Ovary (tissue), 9 donors: Measurements from ENCODE around the gene FER. TPM values are rescaled to one million over a fixed set of nuclear protein-coding genes. Genes with fewer than 3 reads are reported as not detected.

Experiments
- DNase-seq, 5 donors: peaks; one replicate each; pipeline ENCODE4 v3.0.0-alpha.2; 2019 to 2020
- H3K27ac ChIP-seq, 2 donors: fragments of 200-600 bp; one replicate each; pipeline versions ENCODE4 v1.5.1 to v1.8.0; 2019 to 2022
- H3K27me3 ChIP-seq: fragments of 200-600 bp; one replicate; pipeline ENCODE4 v1.8.0; 2022
- H3K36me3 ChIP-seq: fragments of 200-600 bp; sonication (generic); one replicate; pipeline ENCODE4 v1.5.1; 2019
- H3K4me1 ChIP-seq: one replicate; pipeline ENCODE4 v1.8.1; 2013; ENCODE audit warnings: mild to moderate bottlenecking, moderate library complexity; ENCODE audit not compliant: insufficient read depth
- H3K4me3 ChIP-seq: fragments of 200-600 bp; sonication (generic); one replicate; pipeline ENCODE4 v1.5.1; 2017
- H3K9me3 ChIP-seq, 2 donors: fragments of 200-600 bp in 1 of 2; sonication (generic) in 1 of 2; one replicate each; pipeline versions ENCODE4 v1.5.1 to v1.8.1; 2013 to 2019; ENCODE audit warnings: mild to moderate bottlenecking in 1 of 2, moderate library complexity in 1 of 2
- EP300 ChIP-seq: sonication (generic); formaldehyde crosslinking; IDR thresholded peaks from one replicate; pipeline ENCODE4 v1.6.1; 2017; ENCODE audit warnings: antibody characterized with exemption
- POLR2A ChIP-seq: fragments of 450-650 bp; IDR thresholded peaks from one replicate; pipeline ENCODE4 v1.6.1; 2017; ENCODE audit warnings: antibody characterized with exemption, mild to moderate bottlenecking, moderate library complexity
- WGBS, 3 donors: extraction: QIAGEN DNeasy Blood & Tissue Kit in 1 of 3; methylation state at CpG; one replicate each; pipeline versions ENCODE4 v1.1.5 to v1.1.7; 2013 to 2017; 5-methylcytosine and 5-hydroxymethylcytosine counted together
- intact Hi-C, 4 donors: fragments of 100-400 bp; cut with DNase I; formaldehyde crosslinking; loops; one replicate each; pipeline versions ENCODE4 v1.11.0 to v1.15.1; 2022 to 2023
- polyA plus RNA-seq, 2 donors: library from polyadenylated mRNA; stranded (reverse); fragments of 200-250 nt in 1 of 2; fragments of 350-450 nt in 1 of 2; fragmentation: Illumina TruSeq in 1 of 2; extraction: RNeasy Lipid Tissue Mini Kit (QIAGEN cat#74804) in 1 of 2; gene quantifications; one replicate each; pipeline ENCODE4 v1.2.3, GENCODE V29; 2013 to 2014
- total RNA-seq, 7 donors: library from RNA; depleted of rRNA in 2 of 7; stranded (reverse); fragments of >200 nt in 2 of 7; fragmentation: NEBNext Ultra II Directional in 3 of 7; extraction: Animal tissue kit (Norgen Biotek cat#: 25700) in 3 of 7; gene quantifications; one replicate each; pipeline versions ENCODE4 v1.1.0 to v1.2.4, GENCODE V29; 2016 to 2023
- TF ChIP-seq, protein P1 (sequence below), 3 donors: fragments of 450-650 bp in 2 of 3; fragments of 200-600 bp in 1 of 3; IDR thresholded peaks; one replicate each; pipeline versions ENCODE4 v1.5.1 to v1.8.0; 2016 to 2022; ENCODE audit warnings: antibody characterized with exemption in 3 of 3, mild to moderate bottlenecking in 1 of 3
- donor health status: DM: no; HTN: no; CAD: no; lungs with moderate emphysema.
- donor health status: DM: no; HTN: no; CAD: no.
- donor health status: Bipolar disorder and iron deficiency.
- donor health status: DM: yes; HTN: yes; CAD: no.
- donor health status: DM: no; HTN: no; CAD: no.
- donor health status: DM: yes; HTN: yes; CAD: no.

FER gene
- total and polyA plus RNA-seq, 9 donors, result 3.0 to 36.0 (median 28.0) TPM

DNA sequence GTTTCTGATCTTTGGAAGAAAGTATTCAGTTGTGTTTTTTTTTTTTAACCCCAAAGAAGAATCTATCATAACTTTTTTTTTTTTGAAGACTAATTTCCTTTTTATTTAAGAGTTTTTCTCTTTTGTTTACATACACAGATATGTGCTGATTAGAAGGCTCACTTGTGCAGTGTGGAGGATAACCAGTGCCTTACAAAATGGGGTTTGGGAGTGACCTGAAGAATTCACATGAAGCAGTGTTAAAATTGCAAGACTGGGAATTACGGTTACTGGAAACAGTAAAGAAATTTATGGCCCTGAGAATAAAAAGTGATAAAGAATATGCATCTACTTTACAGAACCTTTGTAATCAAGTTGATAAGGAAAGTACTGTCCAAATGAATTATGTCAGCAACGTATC lies 50.3 kb downstream of the FER start:
- Histone ChIP-seq H3K4me1 (no peaks in the 10 kb centered on the region), H3K27ac (no peak overlapping the region), H3K36me3 (no peaks in the 10 kb centered on the region), H3K27me3 (no peaks in the 10 kb centered on the region), H3K4me3 (no peak overlapping the region), H3K9me3 (no peaks in the 10 kb centered on the region)
- no peak for DNase-seq
- 69 to 80% (median 72%) methylated on average over 2 of the region's 2 CpGs for WGBS, 3 donors
- intact Hi-C loops, result no loop called here
- TF ChIP-seq EP300, result no peak

DNA sequence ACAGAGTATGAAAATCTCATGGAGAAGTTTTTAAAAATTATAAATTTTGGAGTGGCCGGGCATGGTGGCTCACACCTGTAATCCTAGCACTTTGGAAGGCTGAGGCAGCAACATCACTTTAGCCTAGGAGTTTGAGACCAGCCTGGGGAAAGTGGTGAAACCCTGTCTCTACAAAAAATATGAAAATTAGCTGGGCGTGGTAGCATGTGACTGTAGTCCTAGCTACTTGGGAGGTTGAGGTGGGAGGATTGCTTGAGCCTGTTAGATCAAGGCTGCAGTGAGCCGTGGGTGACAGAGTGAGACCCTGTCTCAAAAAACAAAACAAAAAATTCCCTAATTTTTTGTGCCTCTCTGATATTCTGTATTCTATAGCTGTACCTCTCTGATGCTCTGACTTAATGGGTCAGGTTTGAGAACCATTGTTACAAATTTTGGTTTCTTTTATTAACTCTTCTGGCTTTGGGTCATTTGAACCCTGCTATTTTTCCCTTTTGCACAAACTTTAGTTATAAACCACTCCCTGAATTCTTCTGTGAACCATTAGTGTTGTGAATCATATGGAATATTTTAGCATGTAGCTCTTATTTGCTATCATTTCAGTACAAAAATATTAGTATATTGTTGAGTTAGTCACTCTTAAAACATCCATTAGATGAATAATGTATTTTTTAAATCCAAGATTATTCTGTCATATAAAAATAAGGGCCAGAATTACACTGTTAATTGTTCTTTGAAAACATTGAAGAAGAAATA lies 51.0 kb downstream of the FER start:
- 83 to 88% (median 88%) methylated on average over 3 of the region's 3 CpGs for WGBS, 3 donors
- intact Hi-C loops, result no loop called here
- Histone ChIP-seq H3K36me3 (no peaks in the 10 kb centered on the region), H3K9me3 (no peaks in the 10 kb centered on the region), H3K4me3 (no peak overlapping the region), H3K27me3 (no peaks in the 10 kb centered on the region), H3K4me1 (no peaks in the 10 kb centered on the region), H3K27ac (no peak overlapping the region)
- TF ChIP-seq, protein P1, sequence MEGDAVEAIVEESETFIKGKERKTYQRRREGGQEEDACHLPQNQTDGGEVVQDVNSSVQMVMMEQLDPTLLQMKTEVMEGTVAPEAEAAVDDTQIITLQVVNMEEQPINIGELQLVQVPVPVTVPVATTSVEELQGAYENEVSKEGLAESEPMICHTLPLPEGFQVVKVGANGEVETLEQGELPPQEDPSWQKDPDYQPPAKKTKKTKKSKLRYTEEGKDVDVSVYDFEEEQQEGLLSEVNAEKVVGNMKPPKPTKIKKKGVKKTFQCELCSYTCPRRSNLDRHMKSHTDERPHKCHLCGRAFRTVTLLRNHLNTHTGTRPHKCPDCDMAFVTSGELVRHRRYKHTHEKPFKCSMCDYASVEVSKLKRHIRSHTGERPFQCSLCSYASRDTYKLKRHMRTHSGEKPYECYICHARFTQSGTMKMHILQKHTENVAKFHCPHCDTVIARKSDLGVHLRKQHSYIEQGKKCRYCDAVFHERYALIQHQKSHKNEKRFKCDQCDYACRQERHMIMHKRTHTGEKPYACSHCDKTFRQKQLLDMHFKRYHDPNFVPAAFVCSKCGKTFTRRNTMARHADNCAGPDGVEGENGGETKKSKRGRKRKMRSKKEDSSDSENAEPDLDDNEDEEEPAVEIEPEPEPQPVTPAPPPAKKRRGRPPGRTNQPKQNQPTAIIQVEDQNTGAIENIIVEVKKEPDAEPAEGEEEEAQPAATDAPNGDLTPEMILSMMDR (IDR thresholded peaks at IDR 0.05), result no peak
- TF ChIP-seq EP300, result no peak
- TF ChIP-seq POLR2A, result no peak
- DNase-seq, result no peak

DNA sequence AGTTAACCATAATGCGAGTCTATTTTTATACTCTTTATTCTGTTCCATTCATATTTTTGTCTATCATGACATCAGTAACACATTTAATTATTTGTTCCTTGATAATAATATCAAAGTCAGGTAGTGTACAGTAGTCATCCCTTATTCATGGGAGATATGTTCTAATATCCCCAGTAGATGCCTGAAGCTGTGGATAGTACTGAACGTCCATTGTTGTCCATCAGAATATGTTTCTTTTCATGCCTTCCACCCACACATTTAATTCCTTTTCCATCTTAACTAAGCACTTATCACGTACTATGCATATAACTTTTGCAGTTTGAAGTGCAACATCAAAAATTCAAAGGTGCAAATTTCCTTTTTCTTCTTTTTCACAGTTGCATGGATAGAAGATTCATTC lies 53.6 kb downstream of the FER start:
- WGBS, 3 donors, result 85 to 91% (median 90%) methylated on average over 3 of the region's 3 CpGs
- intact Hi-C loops, result no loop called here
- H3K27me3 ChIP-seq, result no peaks in the 10 kb centered on the region

DNA sequence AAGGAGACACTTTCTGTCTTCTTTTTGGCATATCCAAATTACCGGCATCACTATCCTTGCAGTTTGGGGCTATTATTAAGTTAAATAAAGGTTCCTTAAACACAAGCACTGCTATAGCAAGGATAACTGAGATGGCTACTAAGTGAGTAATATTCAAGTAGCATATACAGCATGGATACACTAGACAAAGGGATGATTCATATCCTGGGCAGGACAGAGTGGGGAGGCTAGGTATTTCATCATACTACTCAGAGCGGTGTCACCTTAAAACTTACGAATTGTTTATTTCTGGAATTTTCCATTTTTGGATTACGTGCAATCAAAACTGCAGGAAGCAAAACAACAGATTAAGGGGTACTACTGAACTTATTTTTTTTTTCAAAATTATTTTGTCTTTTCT lies 54.1 kb downstream of the FER start:
- H3K9me3 ChIP-seq, result no peaks in the 10 kb centered on the region
- H3K27ac ChIP-seq, result no peak overlapping the region
- H3K36me3 ChIP-seq, result no peaks in the 10 kb centered on the region
- no peaks in the 10 kb centered on the region for H3K4me1 ChIP-seq
- no peak overlapping the region for H3K4me3 ChIP-seq
- no peaks in the 10 kb centered on the region for H3K27me3 ChIP-seq
- TF ChIP-seq EP300 (no peak), POLR2A (no peak)
- TF ChIP-seq, protein P1 (IDR thresholded peaks at IDR 0.05), result no peak
- DNase-seq, result no peak
- intact Hi-C loops, result no loop called here
- WGBS, 3 donors, result 68 to 83% (median 74%) methylated on average over 4 of the region's 4 CpGs

More for the DNA sequence above, 53.6 kb downstream of the FER start:
- Histone ChIP-seq H3K9me3 (no peaks in the 10 kb centered on the region), H3K27ac (no peak overlapping the region), H3K4me3 (no peak overlapping the region), H3K36me3 (no peaks in the 10 kb centered on the region), H3K4me1 (no peaks in the 10 kb centered on the region)
- TF ChIP-seq POLR2A (no peak), EP300 (no peak)
- TF ChIP-seq, protein P1 (IDR thresholded peaks at IDR 0.05), result no peak
- DNase-seq, result no peak

DNA sequence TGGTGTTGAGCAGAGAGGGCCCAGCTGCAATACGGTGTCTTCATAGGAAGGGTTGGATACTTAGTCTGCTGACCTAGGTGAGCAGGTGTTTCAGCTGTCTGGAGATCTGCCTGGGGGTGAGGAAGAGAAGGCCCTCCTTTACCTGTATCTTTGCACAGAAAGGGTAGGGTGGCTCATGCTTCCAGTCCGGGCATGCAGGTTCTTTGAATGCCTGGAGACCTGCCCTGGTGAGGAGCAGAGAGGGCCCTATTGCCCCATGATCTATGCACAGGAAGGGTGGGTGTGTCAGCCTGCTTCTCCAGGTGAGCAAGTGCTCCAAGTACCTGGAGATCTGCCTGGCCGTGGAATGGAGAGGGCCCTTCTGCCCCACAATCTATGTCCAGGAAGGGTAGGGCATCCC lies 63.0 kb downstream of the FER start:
- intact Hi-C loops, result no loop called here
- WGBS, 3 donors, result 88 to 95% (median 91%) methylated on average over 3 of the region's 3 CpGs
- TF ChIP-seq POLR2A, result no peak
- no peak for TF ChIP-seq EP300
- TF ChIP-seq, protein P1 (IDR thresholded peaks at IDR 0.05), result no peak

More for the DNA sequence above, 63.0 kb downstream of the FER start:
- no peaks in the 10 kb centered on the region for H3K27me3 ChIP-seq
- no peak overlapping the region for H3K27ac ChIP-seq
- no peak for DNase-seq
- no peaks in the 10 kb centered on the region for H3K36me3 ChIP-seq
- no peaks in the 10 kb centered on the region for H3K4me1 ChIP-seq
- H3K9me3 ChIP-seq, result no peaks in the 10 kb centered on the region
- H3K4me3 ChIP-seq, result no peak overlapping the region
